ENCODE data around the gene PDE7B. TPM values are rescaled to one million over a fixed set of nuclear protein-coding genes. Genes with fewer than 3 reads are reported as not detected.

PDE7B gene
- polyA plus RNA-seq, 1 of the 3 experiments (the other 2 are of a cell fraction): 1.9 TPM

DNA sequence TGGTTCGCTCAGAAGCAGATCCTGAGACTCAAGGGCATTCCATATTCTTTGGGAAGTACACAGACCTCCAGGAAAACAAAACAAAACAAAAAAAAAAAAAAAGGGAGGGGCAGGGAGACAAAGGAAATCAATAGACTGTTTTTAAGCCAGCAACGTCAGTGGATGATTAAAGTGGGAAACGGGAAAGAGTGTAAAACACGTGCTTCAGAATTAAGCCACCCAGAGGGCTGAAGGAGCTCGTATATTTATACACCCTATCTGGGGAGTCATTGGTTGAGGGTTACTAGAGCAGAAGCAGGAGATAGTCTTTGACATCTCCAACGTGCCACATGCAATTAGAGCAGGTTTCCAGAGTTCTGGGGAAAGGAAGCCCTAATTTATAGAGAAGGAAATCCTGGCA is 26.2 kb downstream of the PDE7B start:
- H3K4me1 ChIP-seq (ENCODE audit: control insufficient read depth in 1 of 2, insufficient read depth in 2 of 2, low read depth in 1 of 2, low read length in 1 of 2): no peaks in the 10 kb centered on the region; a peak in 2 of 4 replicates
- ChIA-PET POLR2A (no interaction called here), CTCF (interaction anchor here (1.1 kb wide), 1 partner anchor 155 kb away, joined by 3 read pairs; no protein-coding TSS in a partner anchor)
- H2AFZ ChIP-seq (ENCODE audit: low read depth): no peak overlapping the region
- H3K9me3 ChIP-seq: no peaks in the 10 kb centered on the region
- H3F3A ChIP-seq (replicated peaks; ENCODE audit: insufficient read depth): no peaks in the 10 kb centered on the region
- no peaks in the 10 kb centered on the region for H3K9me2 ChIP-seq
- TF ChIP-seq NRF1 (IDR thresholded peaks at IDR 0.05; ENCODE audit: low read depth, low read length) (no peak), GATA2 (CRISPR knock-in tag; IDR thresholded peaks at IDR 0.05) (no peak), RCOR1 (IDR thresholded peaks at IDR 0.05; ENCODE audit: low read length) (no peak), RFX5 (IDR thresholded peaks at IDR 0.05; ENCODE audit: low read length) (no peak), TCF12 (IDR thresholded peaks at IDR 0.05) (no peak), FOSL2 (IDR thresholded peaks at IDR 0.05; ENCODE audit: borderline replicate concordance, low read depth) (no peak), MEF2A (IDR thresholded peaks at IDR 0.05; ENCODE audit: borderline replicate concordance, low read depth) (no peak), IRF3 (IDR thresholded peaks at IDR 0.05; ENCODE audit: low read depth, low read length) (no peak), RAD21 (IDR thresholded peaks at IDR 0.05; ENCODE audit: low read length) (no peak), JUND (IDR thresholded peaks at IDR 0.05) (no peak), TAF1 (IDR thresholded peaks at IDR 0.05; ENCODE audit: borderline replicate concordance, low read depth, low read length) (no peak)
- no peak overlapping the region for H3K9ac ChIP-seq
- no peak overlapping the region for H3K4me3 ChIP-seq (ENCODE audit: low read depth in 2 of 2, low read length in 1 of 2)
- H3K79me2 ChIP-seq (ENCODE audit: insufficient read depth): no peaks in the 10 kb centered on the region
- DNase-seq: no peak
- H3K27me3 ChIP-seq (ENCODE audit: insufficient read depth): no peaks in the 10 kb centered on the region
- no peaks in the 10 kb centered on the region for H3K36me3 ChIP-seq (replicated peaks in 1 of 2; ENCODE audit: control insufficient read depth in 1 of 2, insufficient read depth in 2 of 2, low read length in 1 of 2)
- H3K4me2 ChIP-seq: no peak overlapping the region
- H3K27ac ChIP-seq (ENCODE audit: low read depth in 2 of 2, low read length in 1 of 2): no peak overlapping the region
- no peaks in the 10 kb centered on the region for H4K20me1 ChIP-seq (ENCODE audit: insufficient read depth)
- WGBS (ENCODE audit: low lambda C conversion rate): 88% methylated on average over 6 of the region's 6 CpGs

GRCh38 chr6:135880066-135880972 is 28.8 kb downstream of the PDE7B start:
- Histone ChIP-seq H2AFZ (ENCODE audit: low read depth) (peak overlapping the region; percentile 66; the same call in 1 of the 2 replicates), H3K4me1 (ENCODE audit: control insufficient read depth in 1 of 2, insufficient read depth in 2 of 2, low read depth in 1 of 2, low read length in 1 of 2) (no peaks in the 10 kb centered on the region; a peak in 1 of 4 replicates), H3K9ac (no peak overlapping the region), H3K4me2 (peak overlapping the region; percentile 10; the same call in 1 of the 2 replicates), H3K9me2 (no peaks in the 10 kb centered on the region), H3F3A (replicated peaks; ENCODE audit: insufficient read depth) (no peaks in the 10 kb centered on the region), H3K27ac (ENCODE audit: low read depth in 2 of 2, low read length in 1 of 2) (no peak overlapping the region), H3K4me3 (ENCODE audit: low read depth in 2 of 2, low read length in 1 of 2) (no peak overlapping the region), H3K27me3 (ENCODE audit: insufficient read depth) (no peaks in the 10 kb centered on the region), H3K36me3 (replicated peaks in 1 of 2; ENCODE audit: control insufficient read depth in 1 of 2, insufficient read depth in 2 of 2, low read length in 1 of 2) (no peaks in the 10 kb centered on the region), H3K79me2 (ENCODE audit: insufficient read depth) (no peaks in the 10 kb centered on the region), H3K9me3 (no peaks in the 10 kb centered on the region), H4K20me1 (ENCODE audit: insufficient read depth) (no peaks in the 10 kb centered on the region)
- 87% methylated on average over 7 of the region's 7 CpGs for WGBS (ENCODE audit: low lambda C conversion rate)
- TF ChIP-seq SMC3 (IDR thresholded peaks at IDR 0.05; ENCODE audit: low read depth, low read length): no peak
- TF ChIP-seq MAX (IDR thresholded peaks at IDR 0.05; ENCODE audit: low read depth): no peak
- TF ChIP-seq FOXJ3 (CRISPR knock-in tag; IDR thresholded peaks at IDR 0.05): no peak
- TF ChIP-seq IRF3 (IDR thresholded peaks at IDR 0.05; ENCODE audit: low read depth, low read length): no peak
- no peak for TF ChIP-seq CTCF (IDR thresholded peaks at IDR 0.05)
- no peak for TF ChIP-seq EZH2phosphoT487 (IDR thresholded peaks at IDR 0.05; ENCODE audit: borderline replicate concordance, low read depth)
- TF ChIP-seq GABPA (IDR thresholded peaks at IDR 0.05; ENCODE audit: low read depth): no peak
- no peak for TF ChIP-seq SIN3A (IDR thresholded peaks at IDR 0.05; ENCODE audit: borderline replicate concordance, low read depth, low read length)
- no peak for DNase-seq
- ChIA-PET CTCF (no interaction called here), POLR2A (no interaction called here)

Measured in SK-N-SH (cell line).